K562 (cell line): ENCODE data around the gene LRGUK. TPM values are rescaled to one million over a fixed set of nuclear protein-coding genes. Genes with fewer than 3 reads are reported as not detected.

Experiments
- ATAC-seq: fragments of 200-7000 bp; cut with Tn5 transposase; 3 replicates; pipeline ENCODE4 v1.9.1; 2020; ENCODE audit warnings: moderate library complexity
- BruUV-seq: library from RNA; stranded (reverse); fragments of 400-500 nt; replicated peaks from 2 replicates; lab custom pipeline; 2021; lab: Mats Ljungman, UMichigan
- CTCF ChIA-PET: fragments of 300-600 bp; formaldehyde crosslinking; extraction: SDS; loops from one replicate; lab custom pipeline; 2021; ENCODE audit warnings: low intra/inter-chr PET ratio; lab: Yijun Ruan, JAX
- POLR2A ChIA-PET: fragments of 300-600, 350-650 bp; sonication (Branson Sonifier 250); formaldehyde crosslinking; extraction: SDS; loops from one replicate; lab custom pipeline; 2021; ENCODE audit warnings: antibody characterized with exemption, inconsistent platforms; lab: Yijun Ruan, JAX
- DNase-seq, 4 experiments: peaks; one replicate each; pipeline versions ENCODE4 v3.0.0 to v3.0.0-alpha.2; 2011 to 2018; ENCODE audit warnings: low spot score in 3 of 4, mixed read lengths in 3 of 4; ENCODE audit errors: extremely low read depth in 1 of 4
- FAIRE-seq: peaks from 2 replicates; lab custom pipeline; 2011; peaks lifted over from hg19 to GRCh38; lab: Jason Lieb, UNC
- H2AFZ ChIP-seq: 2 replicates; pipeline ENCODE4 v1.6.0; 2011; ENCODE audit warnings: low read depth, low read length, control low read depth, inconsistent platforms
- H3K27ac ChIP-seq: fragments of 200-600 bp; 3 replicates; pipeline ENCODE4 v1.8.0; 2011; ENCODE audit warnings: low read depth, mild to moderate bottlenecking, control low read depth, inconsistent platforms, low read length, moderate library complexity, mixed read lengths; ENCODE audit errors: extremely low read depth
- H3K27me3 ChIP-seq, 2 experiments: fragments of 300-600 bp in 1 of 2; 2 replicates in 1 of 2; 3 replicates in 1 of 2; pipeline versions ENCODE4 v1.6.0 to v1.8.0; 2011; ENCODE audit warnings: inconsistent platforms in 2 of 2, low read length in 2 of 2, mild to moderate bottlenecking in 1 of 2, mixed read lengths in 1 of 2, moderate library complexity in 1 of 2; ENCODE audit not compliant: control insufficient read depth in 2 of 2, insufficient read depth in 2 of 2
- H3K36me3 ChIP-seq: fragments of 300-600 bp; 3 replicates; pipeline ENCODE4 v1.8.0; 2011; ENCODE audit warnings: mild to moderate bottlenecking, low read length, inconsistent platforms; ENCODE audit not compliant: control insufficient read depth, insufficient read depth
- H3K4me1 ChIP-seq, 2 experiments: fragments of 200-600 bp in 1 of 2; replicated peaks in 1 of 2; 2 replicates in 1 of 2; 3 replicates in 1 of 2; pipeline versions ENCODE4 v1.5.1 to v1.8.0; 2011; ENCODE audit warnings: inconsistent platforms in 2 of 2, low read length in 2 of 2, mild to moderate bottlenecking in 1 of 2, mixed read lengths in 1 of 2, moderate library complexity in 1 of 2; ENCODE audit not compliant: control insufficient read depth in 2 of 2, insufficient read depth in 2 of 2
- H3K4me2 ChIP-seq: 2 replicates; pipeline ENCODE4 v1.6.1; 2011; ENCODE audit warnings: low read length, control low read depth, inconsistent platforms, mixed read lengths; ENCODE audit not compliant: insufficient read depth
- H3K4me3 ChIP-seq: fragments of 200-600 bp; sonication (generic), shearing (Covaris generic); 2 replicates; pipeline ENCODE4 v1.5.1; 2016; ENCODE audit warnings: control low read depth, inconsistent platforms
- H3K79me2 ChIP-seq: fragments of 200-600 bp; 3 replicates; pipeline ENCODE4 v1.8.0; 2011; ENCODE audit warnings: low read length, inconsistent platforms; ENCODE audit not compliant: control insufficient read depth, insufficient read depth
- H3K9ac ChIP-seq, 2 experiments: 2 replicates each; pipeline versions ENCODE4 v1.6.0 to v1.6.1; 2011; ENCODE audit warnings: low read depth in 2 of 2, low read length in 2 of 2, control low read depth in 1 of 2, inconsistent platforms in 1 of 2, mild to moderate bottlenecking in 1 of 2, mixed read lengths in 1 of 2; ENCODE audit not compliant: insufficient read depth in 1 of 2
- H3K9me1 ChIP-seq: one replicate; pipeline ENCODE4 v1.6.0; 2011; ENCODE audit warnings: inconsistent platforms, mild to moderate bottlenecking, low read length, moderate library complexity; ENCODE audit not compliant: control insufficient read depth, insufficient read depth
- H3K9me3 ChIP-seq: replicated peaks from 2 replicates; pipeline ENCODE4 v1.5.1; 2011; ENCODE audit warnings: low read depth, low read length, inconsistent platforms; ENCODE audit not compliant: control insufficient read depth, insufficient read depth
- H4K20me1 ChIP-seq: replicated peaks from 2 replicates; pipeline ENCODE4 v1.6.1; 2011; ENCODE audit warnings: low read length, inconsistent platforms, mixed read lengths; ENCODE audit not compliant: control insufficient read depth, insufficient read depth
- BRD4 ChIP-seq: fragments of 200-600 bp; sonication (generic); IDR thresholded peaks from 2 replicates; pipeline ENCODE4 v1.6.1; 2017; ENCODE audit warnings: inconsistent platforms
- CREB1 ChIP-seq, 2 experiments: sonication (generic) in 1 of 2; formaldehyde crosslinking in 1 of 2; IDR thresholded peaks; 2 replicates each; pipeline versions ENCODE4 v1.6.1 to v1.8.0; 2012 to 2022; ENCODE audit warnings: inconsistent platforms in 1 of 2, mild to moderate bottlenecking in 1 of 2, missing genetic modification reagents in 1 of 2, moderate library complexity in 1 of 2
- NELFE ChIP-seq: IDR thresholded peaks from 2 replicates; pipeline ENCODE4 v1.6.1; 2011; ENCODE audit warnings: mild to moderate bottlenecking; ENCODE audit not compliant: insufficient read depth, insufficient read length
- PRMT5 ChIP-seq: sonication (generic); formaldehyde crosslinking; IDR thresholded peaks from 2 replicates; pipeline ENCODE4 v1.5.0; 2020; ENCODE audit warnings: missing genetic modification reagents
- RFX5 ChIP-seq: IDR thresholded peaks from 2 replicates; pipeline ENCODE4 v1.6.1; 2011; ENCODE audit warnings: low read depth, mild to moderate bottlenecking, improper control_type of control experiment, low read length
- SPI1 ChIP-seq: IDR thresholded peaks from 2 replicates; pipeline ENCODE4 v1.6.1; 2011; ENCODE audit warnings: low read depth, low read length, control low read depth, borderline replicate concordance
- ZNF347 ChIP-seq: fragments of 450-650 bp; formaldehyde crosslinking; IDR thresholded peaks from 2 replicates; pipeline ENCODE4 v1.4.0; 2020; ENCODE audit warnings: low read depth, mild to moderate bottlenecking, moderate library complexity
- ZNF707 ChIP-seq: fragments of 250-450 bp; sonication (Bioruptor Pico); conservative IDR thresholded peaks from 2 replicates; pipeline ENCODE4 v1.8.0; 2022; ENCODE audit warnings: inconsistent platforms, mild to moderate bottlenecking, moderate library complexity
- WGBS: fragments of 100-300 bp; shearing (Covaris generic); methylation state at CpG from one replicate; pipeline ENCODE4 v1.1.6; 2016; ENCODE audit warnings: low coverage, mixed read lengths; ENCODE audit not compliant: insufficient coverage; ENCODE audit errors: missing lambda C conversion rate; 5-methylcytosine and 5-hydroxymethylcytosine counted together
- in situ Hi-C: fragments of 300-500 bp; cut with MboI; formaldehyde crosslinking; loops from 4 replicates; pipeline ENCODE4 v1.15.0; 2018; ENCODE audit warnings: inconsistent platforms, mixed read lengths
- intact Hi-C: fragments of 100-400 bp; cut with micrococcal nuclease; formaldehyde crosslinking; loops from 2 replicates; pipeline ENCODE4 v1.14.2; 2022
- polyA plus RNA-seq, 8 experiments: library from polyadenylated mRNA; depleted of rRNA in 4 of 8; stranded (reverse) in 5 of 8; unstranded in 3 of 8; fragments of >200 nt; fragmentation: Nextera tagmentation in 2 of 8; fragmentation: Illumina TruSeq in 1 of 8; extraction: Ambion mirVana in 2 of 8; extraction: Trizol in 1 of 8; gene quantifications; 2 replicates each; pipeline versions ENCODE4 v1.2.1 to v1.2.3, GENCODE V29; 2011 to 2014; ENCODE audit warnings: inconsistent platforms in 1 of 8, missing spikeins in 1 of 8
- total RNA-seq, 7 experiments: library from RNA; depleted of rRNA in 6 of 7; stranded (reverse); fragments of >200 nt in 6 of 7; fragmentation: Illumina TruSeq in 2 of 7; extraction: Trizol in 2 of 7; gene quantifications; 2 replicates each; pipeline versions ENCODE4 v1.2.1 to v1.2.3, GENCODE V29; 2011 to 2021; ENCODE audit warnings: low replicate concordance in 1 of 7
- TF ChIP-seq, protein P1 (sequence below): fragments of 250-450 bp; sonication (Bioruptor Pico); IDR thresholded peaks from 2 replicates; pipeline ENCODE4 v1.4.0; 2020; ENCODE audit warnings: borderline replicate concordance
- TF ChIP-seq, protein P2 (sequence below): fragments of 450-650 bp; IDR thresholded peaks from 2 replicates; pipeline ENCODE4 v1.7.0; 2016; ENCODE audit warnings: borderline replicate concordance

Gene LRGUK
- total and polyA plus RNA-seq, 9 of the 15 experiments (the other 6 are each of a cell fraction or from before 2014, with no cell fraction given): 0.04 to 0.33 (median 0.18) TPM

DNA sequence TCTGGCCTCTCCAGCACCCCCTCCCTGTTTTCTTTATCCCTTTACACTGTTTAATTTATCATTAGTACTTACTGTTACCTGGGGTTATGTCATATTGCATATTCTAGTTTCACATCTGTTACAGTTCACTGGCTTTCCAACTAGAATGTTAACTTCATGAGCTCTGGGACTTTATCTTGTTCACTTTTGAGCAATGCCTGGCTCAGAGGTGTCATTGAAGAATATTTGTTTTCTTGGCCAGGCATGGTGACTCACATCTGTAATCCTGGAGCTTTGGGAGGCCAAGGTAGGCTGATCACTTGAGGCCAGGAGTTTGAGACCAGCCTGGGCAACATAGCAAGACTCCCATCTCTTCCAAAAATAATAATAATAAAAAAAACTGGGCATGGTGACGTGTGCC lies 40.7 kb downstream of the LRGUK start:
- ChIA-PET POLR2A (interaction anchor here (1.5 kb wide), 1 partner anchor 9 kb away, joined by 4 read pairs; no protein-coding TSS in a partner anchor), CTCF (no interaction called here)
- Histone ChIP-seq H3K4me2 (no peak overlapping the region), H3K79me2 (no peaks in the 10 kb centered on the region), H3K4me3 (no peak overlapping the region), H3K9me3 (no peaks in the 10 kb centered on the region), H3K9me1 (no peaks in the 10 kb centered on the region), H2AFZ (no peak overlapping the region), H4K20me1 (no peaks in the 10 kb centered on the region), H3K27ac (no peak overlapping the region), H3K4me1 (no peaks in the 10 kb centered on the region), H3K9ac (no peak overlapping the region), H3K36me3 (no peaks in the 10 kb centered on the region), H3K27me3 (peaks cover 0 to 7% of the 10 kb centered on the region in 2 experiments; a peak in 3 of 5 replicates)
- in situ Hi-C loops (no loop called here), intact Hi-C loops (no loop called here)
- FAIRE-seq (no peak), DNase-seq (no peak), ATAC-seq (no peak)
- 0% methylated on average over 1 of the region's 1 CpG for WGBS
- no TSS peak for BruUV-seq
- TF ChIP-seq ZNF347 (CRISPR knock-in tag) (no peak), RFX5 (no peak), SPI1 (no peak), BRD4 (no peak), ZNF707 (CRISPR knock-in tag) (no peak), NELFE (no peak), PRMT5 (no peak), CREB1 (IDR thresholded peaks at IDR 0.05) (no peak), CREB1 (CRISPR knock-in tag; IDR thresholded peaks at IDR 0.05) (no peak)
- TF ChIP-seq, protein P1, sequence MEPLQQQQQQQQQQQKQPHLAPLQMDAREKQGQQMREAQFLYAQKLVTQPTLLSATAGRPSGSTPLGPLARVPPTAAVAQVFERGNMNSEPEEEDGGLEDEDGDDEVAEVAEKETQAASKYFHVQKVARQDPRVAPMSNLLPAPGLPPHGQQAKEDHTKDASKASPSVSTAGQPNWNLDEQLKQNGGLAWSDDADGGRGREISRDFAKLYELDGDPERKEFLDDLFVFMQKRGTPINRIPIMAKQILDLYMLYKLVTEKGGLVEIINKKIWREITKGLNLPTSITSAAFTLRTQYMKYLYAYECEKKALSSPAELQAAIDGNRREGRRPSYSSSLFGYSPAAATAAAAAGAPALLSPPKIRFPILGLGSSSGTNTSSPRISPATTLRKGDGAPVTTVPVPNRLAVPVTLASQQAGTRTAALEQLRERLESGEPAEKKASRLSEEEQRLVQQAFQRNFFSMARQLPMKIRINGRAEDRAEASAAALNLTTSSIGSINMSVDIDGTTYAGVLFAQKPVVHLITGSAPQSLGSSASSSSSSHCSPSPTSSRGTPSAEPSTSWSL (CRISPR knock-in tag): no peak
- TF ChIP-seq, protein P2, sequence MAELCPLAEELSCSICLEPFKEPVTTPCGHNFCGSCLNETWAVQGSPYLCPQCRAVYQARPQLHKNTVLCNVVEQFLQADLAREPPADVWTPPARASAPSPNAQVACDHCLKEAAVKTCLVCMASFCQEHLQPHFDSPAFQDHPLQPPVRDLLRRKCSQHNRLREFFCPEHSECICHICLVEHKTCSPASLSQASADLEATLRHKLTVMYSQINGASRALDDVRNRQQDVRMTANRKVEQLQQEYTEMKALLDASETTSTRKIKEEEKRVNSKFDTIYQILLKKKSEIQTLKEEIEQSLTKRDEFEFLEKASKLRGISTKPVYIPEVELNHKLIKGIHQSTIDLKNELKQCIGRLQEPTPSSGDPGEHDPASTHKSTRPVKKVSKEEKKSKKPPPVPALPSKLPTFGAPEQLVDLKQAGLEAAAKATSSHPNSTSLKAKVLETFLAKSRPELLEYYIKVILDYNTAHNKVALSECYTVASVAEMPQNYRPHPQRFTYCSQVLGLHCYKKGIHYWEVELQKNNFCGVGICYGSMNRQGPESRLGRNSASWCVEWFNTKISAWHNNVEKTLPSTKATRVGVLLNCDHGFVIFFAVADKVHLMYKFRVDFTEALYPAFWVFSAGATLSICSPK: no peak
